Endothelial cell (in vitro differentiated cells): Measurements from ENCODE around the gene PLEKHM2. TPM values are rescaled to one million over a fixed set of nuclear protein-coding genes. Genes with fewer than 3 reads are reported as not detected.

Experiments used
- DNase-seq: peaks from one replicate; pipeline ENCODE4 v3.0.0; 2021; ENCODE audit warnings: low spot score
- H3K27ac Mint-ChIP-seq: one replicate; pipeline ENCODE4 v1.8.0; 2021; ENCODE audit warnings: mixed read lengths, inconsistent platforms; ENCODE audit not compliant: unreplicated experiment
- H3K27me3 Mint-ChIP-seq: one replicate; pipeline ENCODE4 v1.8.0; 2021; ENCODE audit warnings: mild to moderate bottlenecking, moderate library complexity, mixed read lengths, inconsistent platforms; ENCODE audit not compliant: unreplicated experiment
- H3K36me3 Mint-ChIP-seq: one replicate; pipeline ENCODE4 v1.8.0; 2021; ENCODE audit warnings: mild to moderate bottlenecking, low read depth, mixed read lengths, inconsistent platforms; ENCODE audit not compliant: unreplicated experiment
- H3K4me1 Mint-ChIP-seq: one replicate; pipeline ENCODE4 v1.8.0; 2021; ENCODE audit warnings: mild to moderate bottlenecking, mixed read lengths, inconsistent platforms; ENCODE audit not compliant: unreplicated experiment
- H3K4me3 Mint-ChIP-seq: one replicate; pipeline ENCODE4 v1.8.0; 2021; ENCODE audit warnings: mild to moderate bottlenecking, mixed read lengths, inconsistent platforms; ENCODE audit not compliant: unreplicated experiment
- H3K9me3 Mint-ChIP-seq: one replicate; pipeline ENCODE4 v1.8.0; 2021; ENCODE audit warnings: mixed read lengths, inconsistent platforms; ENCODE audit not compliant: unreplicated experiment
- total RNA-seq: library from RNA; stranded (reverse); fragmentation: NEBNext Ultra II Directional; extraction: Animal tissue kit (Norgen Biotek cat#: 25700); gene quantifications from one replicate; pipeline ENCODE4 v1.2.1, GENCODE V29; 2021; ENCODE audit not compliant: unreplicated experiment
- TF ChIP-seq, protein P1 (sequence below): fragments of 200-600 bp; sonication (generic); IDR thresholded peaks from one replicate; pipeline ENCODE4 v1.5.0; 2021; ENCODE audit warnings: antibody characterized with exemption; ENCODE audit not compliant: unreplicated experiment

The PLEKHM2 gene
- total RNA-seq, 1 donor from 2014 or later: 82.3 TPM

DNA sequence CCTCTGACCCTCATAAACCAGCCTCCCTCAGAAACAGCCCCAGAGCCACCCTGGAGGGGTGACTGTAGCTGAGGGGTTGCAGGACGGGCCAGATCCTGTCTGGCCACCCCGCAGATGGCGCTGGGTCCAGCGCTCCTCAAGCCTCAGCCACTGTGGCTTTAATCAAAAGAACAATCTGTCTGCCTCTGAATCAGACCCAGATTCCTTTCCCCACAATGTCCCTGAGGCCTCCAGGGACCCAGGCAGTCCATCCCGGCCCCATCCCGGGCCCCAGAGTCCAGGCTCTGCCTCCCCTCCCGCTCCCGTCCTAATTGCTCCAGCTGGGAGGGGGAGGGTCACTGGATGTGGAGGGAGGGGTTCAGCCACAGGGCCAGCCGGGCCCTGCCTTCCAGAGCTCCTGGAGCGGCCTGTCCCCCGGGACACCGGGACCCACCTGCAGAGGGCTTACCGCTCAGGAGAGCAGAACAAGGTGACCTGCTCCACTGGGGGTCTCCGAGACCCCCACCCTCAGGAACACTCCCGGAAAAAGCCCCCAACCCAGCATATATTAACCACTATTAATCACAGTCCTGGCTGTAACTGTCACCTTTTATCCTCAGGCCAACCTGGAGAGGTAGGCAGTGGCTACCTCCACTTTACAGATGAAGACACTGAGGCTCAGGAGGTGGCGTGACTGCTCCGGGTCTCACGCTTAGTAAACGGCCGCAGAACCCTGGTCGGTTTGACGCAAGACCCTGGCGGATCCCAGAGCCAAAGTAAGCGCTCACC, 73.6 kb downstream of the PLEKHM2 start:
- TF ChIP-seq, protein P1, sequence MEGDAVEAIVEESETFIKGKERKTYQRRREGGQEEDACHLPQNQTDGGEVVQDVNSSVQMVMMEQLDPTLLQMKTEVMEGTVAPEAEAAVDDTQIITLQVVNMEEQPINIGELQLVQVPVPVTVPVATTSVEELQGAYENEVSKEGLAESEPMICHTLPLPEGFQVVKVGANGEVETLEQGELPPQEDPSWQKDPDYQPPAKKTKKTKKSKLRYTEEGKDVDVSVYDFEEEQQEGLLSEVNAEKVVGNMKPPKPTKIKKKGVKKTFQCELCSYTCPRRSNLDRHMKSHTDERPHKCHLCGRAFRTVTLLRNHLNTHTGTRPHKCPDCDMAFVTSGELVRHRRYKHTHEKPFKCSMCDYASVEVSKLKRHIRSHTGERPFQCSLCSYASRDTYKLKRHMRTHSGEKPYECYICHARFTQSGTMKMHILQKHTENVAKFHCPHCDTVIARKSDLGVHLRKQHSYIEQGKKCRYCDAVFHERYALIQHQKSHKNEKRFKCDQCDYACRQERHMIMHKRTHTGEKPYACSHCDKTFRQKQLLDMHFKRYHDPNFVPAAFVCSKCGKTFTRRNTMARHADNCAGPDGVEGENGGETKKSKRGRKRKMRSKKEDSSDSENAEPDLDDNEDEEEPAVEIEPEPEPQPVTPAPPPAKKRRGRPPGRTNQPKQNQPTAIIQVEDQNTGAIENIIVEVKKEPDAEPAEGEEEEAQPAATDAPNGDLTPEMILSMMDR: no peak
- peaks cover 12% of the 10 kb centered on the region for H3K36me3 Mint-ChIP-seq
- peak overlapping the region; percentile 80 for H3K27ac Mint-ChIP-seq
- H3K4me3 Mint-ChIP-seq: peak overlapping the region; percentile 92
- DNase-seq: no peak
- no peaks in the 10 kb centered on the region for H3K9me3 Mint-ChIP-seq
- H3K27me3 Mint-ChIP-seq: peaks cover 11% of the 10 kb centered on the region
- peaks cover 30% of the 10 kb centered on the region for H3K4me1 Mint-ChIP-seq

DNA sequence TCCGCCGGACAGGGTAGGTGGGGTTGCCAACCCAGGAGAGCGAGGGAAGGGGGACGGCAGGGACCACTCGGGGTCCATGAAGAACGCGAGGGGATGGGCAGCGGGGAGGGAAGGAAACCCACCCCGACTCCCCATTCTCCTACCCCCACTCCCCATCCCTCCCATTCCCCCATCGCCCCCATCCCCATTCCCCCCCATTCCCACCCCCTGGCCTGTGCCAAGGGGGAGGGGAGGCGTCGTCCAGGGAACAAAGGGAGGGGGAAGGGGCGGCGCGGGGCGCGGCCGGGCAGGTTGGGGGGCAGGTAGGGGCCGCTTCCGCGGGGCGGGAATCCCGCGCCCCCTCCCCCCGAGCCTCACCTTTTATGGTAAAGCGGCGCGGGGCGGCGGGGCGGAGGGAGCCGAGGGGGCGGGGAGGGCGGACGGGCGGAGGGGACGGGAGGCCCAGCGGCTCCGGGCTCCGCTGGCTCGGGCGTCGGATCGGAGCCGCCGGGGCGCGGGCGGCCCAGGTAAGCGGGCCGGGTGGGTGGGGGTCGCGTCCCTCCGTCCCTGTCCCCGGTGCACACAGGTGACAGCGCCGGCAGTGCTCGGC, 74.3 kb downstream of the PLEKHM2 start, which contains the start of gene FBLIM1:
TSS of gene FBLIM1 (plus strand) at position 453 of the 589 bp plus-strand sequence. CDS start 6,189 bp downstream, outside the sequence.
- peaks cover 14% of the 10 kb centered on the region for H3K36me3 Mint-ChIP-seq
- peak; percentile 59 for DNase-seq
- H3K9me3 Mint-ChIP-seq: no peaks in the 10 kb centered on the region
- H3K27ac Mint-ChIP-seq: peak within 1 kb of the TSS; percentile 81
- TF ChIP-seq, protein P1: no peak
- H3K4me3 Mint-ChIP-seq: peak within 1 kb of the TSS; percentile 96
- H3K27me3 Mint-ChIP-seq: peaks cover 12% of the 10 kb centered on the region
- H3K4me1 Mint-ChIP-seq: peaks cover 31% of the 10 kb centered on the region

DNA sequence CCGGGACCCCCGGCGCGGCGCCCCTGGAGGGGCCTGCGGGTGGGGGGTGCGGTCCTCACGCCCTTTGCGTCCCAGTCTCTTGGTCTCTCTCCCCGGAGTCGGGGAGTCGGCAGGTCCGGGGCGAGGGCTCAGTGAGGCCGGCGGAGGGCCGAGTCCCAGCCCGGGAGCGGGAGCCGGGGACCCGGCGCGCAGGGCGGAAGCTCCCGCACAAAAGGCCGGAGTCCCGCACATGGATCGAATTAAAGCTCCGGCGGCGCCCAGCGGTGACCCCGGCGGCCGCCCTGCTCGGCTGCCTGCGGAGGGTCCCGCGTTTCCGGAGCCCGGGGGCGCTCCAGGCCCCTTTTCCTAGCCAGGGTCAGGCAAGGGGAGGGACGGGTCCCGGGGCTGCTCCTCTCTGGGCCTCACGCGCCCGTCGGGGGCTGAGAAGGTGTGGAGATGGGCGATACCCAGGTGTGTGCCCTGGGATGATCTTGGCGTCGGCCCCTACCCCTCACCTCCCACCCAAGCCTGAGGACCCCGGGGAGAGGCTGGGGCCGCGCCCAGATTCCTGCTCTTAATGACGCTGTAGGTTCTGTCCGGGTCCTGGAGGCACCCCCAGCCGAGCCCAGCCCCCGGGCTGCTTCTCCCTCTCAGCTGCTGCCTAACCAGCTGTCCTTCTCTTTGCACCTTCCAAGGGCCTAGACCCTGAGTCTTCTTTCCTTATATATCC, 75.0 kb downstream of the PLEKHM2 start:
- H3K27ac Mint-ChIP-seq: peak overlapping the region; percentile 81
- H3K4me3 Mint-ChIP-seq: peak overlapping the region; percentile 96

DNA sequence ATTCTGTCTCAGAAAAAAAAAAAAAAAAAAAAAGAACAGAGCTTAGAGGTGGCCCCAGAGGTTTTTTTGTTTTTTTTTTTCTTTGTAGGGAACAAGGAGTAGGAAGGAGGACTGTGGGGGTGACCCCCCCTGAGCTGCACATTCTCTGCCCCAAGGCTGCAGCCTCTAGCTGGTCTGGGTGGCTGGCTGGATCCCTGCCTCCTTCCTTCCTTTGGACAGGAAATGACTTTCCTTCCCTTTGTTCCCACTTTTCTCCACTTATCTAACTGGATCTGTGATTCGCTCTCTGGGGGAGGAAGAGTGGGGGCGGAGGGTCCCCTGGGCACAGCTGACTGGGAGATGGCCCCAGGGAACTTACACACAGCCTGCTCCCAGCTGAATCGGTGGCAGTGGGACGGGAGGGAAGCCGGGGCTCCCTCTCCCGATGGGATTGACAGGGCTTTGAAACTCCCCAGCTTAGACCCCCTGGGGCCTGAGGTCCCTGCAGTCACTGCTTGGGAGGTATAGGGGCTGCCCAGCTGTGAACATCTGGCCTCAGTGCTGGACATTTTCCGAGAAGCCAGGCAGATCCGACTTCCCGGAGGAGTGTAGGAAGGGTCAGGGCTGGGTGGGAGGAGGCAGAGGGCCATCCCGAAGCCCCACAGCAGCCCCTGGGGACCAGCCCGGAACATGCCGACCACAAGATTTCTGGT, 76.5 kb downstream of the PLEKHM2 start:
- Mint-ChIP-seq H3K4me3 (peak overlapping the region; percentile 96), H3K4me1 (peaks cover 40% of the 10 kb centered on the region), H3K36me3 (peaks cover 27% of the 10 kb centered on the region), H3K27me3 (peaks cover 19% of the 10 kb centered on the region), H3K27ac (peak overlapping the region; percentile 91), H3K9me3 (no peaks in the 10 kb centered on the region)
- DNase-seq: no peak
- TF ChIP-seq, protein P1: no peak

More for the DNA sequence above, 75.0 kb downstream of the PLEKHM2 start:
- peaks cover 18% of the 10 kb centered on the region for H3K36me3 Mint-ChIP-seq
- H3K9me3 Mint-ChIP-seq: no peaks in the 10 kb centered on the region
- peak; percentile 39 for DNase-seq
- H3K27me3 Mint-ChIP-seq: peaks cover 13% of the 10 kb centered on the region
- peaks cover 35% of the 10 kb centered on the region for H3K4me1 Mint-ChIP-seq
- TF ChIP-seq, protein P1: no peak
